ENCODE measurements around the gene RPL22. TPM values are rescaled to one million over a fixed set of nuclear protein-coding genes. Genes with fewer than 3 reads are reported as not detected.

Gene RPL22
- total RNA-seq, 1 donor from 2014 or later, result 463 TPM

GRCh38 chr1:6167391-6168303, 31.7 kb downstream of the RPL22 start:
- intact Hi-C loops (cut with micrococcal nuclease), result no loop called here
- peaks cover 2% of the 10 kb centered on the region for H3K27me3 Mint-ChIP-seq
- H3K9me3 Mint-ChIP-seq, result no peaks in the 10 kb centered on the region
- DNase-seq, result no peak
- no peak overlapping the region for H3K27ac Mint-ChIP-seq
- no peaks in the 10 kb centered on the region for H3K4me1 Mint-ChIP-seq
- no peak overlapping the region for H3K4me3 Mint-ChIP-seq
- H3K36me3 Mint-ChIP-seq (ENCODE audit: low read depth), result no peaks in the 10 kb centered on the region

GRCh38 chr1:6166655-6167390, 32.6 kb downstream of the RPL22 start:
- H3K36me3 Mint-ChIP-seq (ENCODE audit: low read depth), result no peaks in the 10 kb centered on the region
- no peak overlapping the region for H3K27ac Mint-ChIP-seq
- H3K4me1 Mint-ChIP-seq, result no peaks in the 10 kb centered on the region
- no peak overlapping the region for H3K4me3 Mint-ChIP-seq
- DNase-seq, result no peak
- intact Hi-C loops (cut with micrococcal nuclease), result no loop called here
- peaks cover 2% of the 10 kb centered on the region for H3K27me3 Mint-ChIP-seq
- no peaks in the 10 kb centered on the region for H3K9me3 Mint-ChIP-seq

- intact Hi-C loops (cut with micrococcal nuclease), result no loop called here
- no peaks in the 10 kb centered on the region for H3K36me3 Mint-ChIP-seq (ENCODE audit: low read depth)
- H3K4me3 Mint-ChIP-seq, result no peak overlapping the region
- no peak for DNase-seq
- no peak overlapping the region for H3K27ac Mint-ChIP-seq
- H3K27me3 Mint-ChIP-seq, result peaks cover 4% of the 10 kb centered on the region
- no peaks in the 10 kb centered on the region for H3K9me3 Mint-ChIP-seq
- no peaks in the 10 kb centered on the region for H3K4me1 Mint-ChIP-seq
Observed at GRCh38 chr1:6166221-6166620, 33.2 kb downstream of the RPL22 start.

- Mint-ChIP-seq H3K9me3 (no peaks in the 10 kb centered on the region), H3K4me3 (no peak overlapping the region), H3K27ac (no peak overlapping the region), H3K4me1 (no peaks in the 10 kb centered on the region), H3K36me3 (ENCODE audit: low read depth) (no peaks in the 10 kb centered on the region), H3K27me3 (peaks cover 7% of the 10 kb centered on the region)
- intact Hi-C loops (cut with micrococcal nuclease), result no loop called here
- DNase-seq, result no peak
Observed at GRCh38 chr1:6165441-6165985, 33.9 kb downstream of the RPL22 start.

GRCh38 chr1:6165027-6165426, 34.4 kb downstream of the RPL22 start:
- Mint-ChIP-seq H3K27me3 (peaks cover 7% of the 10 kb centered on the region), H3K9me3 (no peaks in the 10 kb centered on the region), H3K4me1 (no peaks in the 10 kb centered on the region), H3K27ac (no peak overlapping the region), H3K36me3 (ENCODE audit: low read depth) (no peaks in the 10 kb centered on the region), H3K4me3 (no peak overlapping the region)
- DNase-seq, result no peak
- intact Hi-C loops (cut with micrococcal nuclease), result no loop called here

GRCh38 chr1:6163973-6164617, 35.3 kb downstream of the RPL22 start:
- Mint-ChIP-seq H3K27ac (no peak overlapping the region), H3K27me3 (peaks cover 7% of the 10 kb centered on the region), H3K4me3 (no peak overlapping the region), H3K9me3 (no peaks in the 10 kb centered on the region), H3K4me1 (no peaks in the 10 kb centered on the region), H3K36me3 (ENCODE audit: low read depth) (no peaks in the 10 kb centered on the region)
- intact Hi-C loops (cut with micrococcal nuclease), result no loop called here
- DNase-seq, result no peak

GRCh38 chr1:6163191-6163972, 36.0 kb downstream of the RPL22 start:
- DNase-seq, result no peak
- Mint-ChIP-seq H3K27me3 (peaks cover 7% of the 10 kb centered on the region), H3K27ac (no peak overlapping the region), H3K4me1 (no peaks in the 10 kb centered on the region), H3K9me3 (no peaks in the 10 kb centered on the region), H3K36me3 (ENCODE audit: low read depth) (no peaks in the 10 kb centered on the region), H3K4me3 (no peak overlapping the region)
- intact Hi-C loops (cut with micrococcal nuclease), result no loop called here

- no peak overlapping the region for H3K27ac Mint-ChIP-seq
- no peak for DNase-seq
- H3K4me1 Mint-ChIP-seq, result peaks cover 3% of the 10 kb centered on the region
- H3K9me3 Mint-ChIP-seq, result no peaks in the 10 kb centered on the region
- intact Hi-C loops (cut with micrococcal nuclease), result no loop called here
- H3K36me3 Mint-ChIP-seq (ENCODE audit: low read depth), result no peaks in the 10 kb centered on the region
- peaks cover 7% of the 10 kb centered on the region for H3K27me3 Mint-ChIP-seq
- no peak overlapping the region for H3K4me3 Mint-ChIP-seq
Observed at GRCh38 chr1:6162773-6163172, 36.6 kb downstream of the RPL22 start.

- Mint-ChIP-seq H3K9me3 (no peaks in the 10 kb centered on the region), H3K27ac (no peak overlapping the region), H3K4me1 (peaks cover 7% of the 10 kb centered on the region), H3K4me3 (no peak overlapping the region), H3K27me3 (peaks cover 5% of the 10 kb centered on the region), H3K36me3 (ENCODE audit: low read depth) (no peaks in the 10 kb centered on the region)
- intact Hi-C loops (cut with micrococcal nuclease), result no loop called here
- no peak for DNase-seq
Observed at GRCh38 chr1:6162341-6162740, 37.1 kb downstream of the RPL22 start.

- Mint-ChIP-seq H3K9me3 (no peaks in the 10 kb centered on the region), H3K4me1 (peaks cover 11% of the 10 kb centered on the region), H3K27me3 (peaks cover 5% of the 10 kb centered on the region), H3K36me3 (ENCODE audit: low read depth) (no peaks in the 10 kb centered on the region), H3K27ac (no peak overlapping the region), H3K4me3 (no peak overlapping the region)
- no peak for DNase-seq
- intact Hi-C loops (cut with micrococcal nuclease), result no loop called here
Observed at GRCh38 chr1:6158181-6158580, 41.2 kb downstream of the RPL22 start.

GRCh38 chr1:6157528-6158174, 41.7 kb downstream of the RPL22 start:
- peaks cover 5% of the 10 kb centered on the region for H3K27me3 Mint-ChIP-seq
- intact Hi-C loops (cut with micrococcal nuclease), result no loop called here
- no peak for DNase-seq

GRCh38 chr1:6157132-6157527, 42.3 kb downstream of the RPL22 start:
- H3K9me3 Mint-ChIP-seq, result no peaks in the 10 kb centered on the region
- no peak overlapping the region for H3K4me3 Mint-ChIP-seq

More at GRCh38 chr1:6157528-6158174, 41.7 kb downstream of the RPL22 start:
- H3K36me3 Mint-ChIP-seq (ENCODE audit: low read depth), result no peaks in the 10 kb centered on the region
- peaks cover 11% of the 10 kb centered on the region for H3K4me1 Mint-ChIP-seq
- H3K4me3 Mint-ChIP-seq, result no peak overlapping the region
- H3K27ac Mint-ChIP-seq, result peak overlapping the region; percentile 21
- H3K9me3 Mint-ChIP-seq, result no peaks in the 10 kb centered on the region

More at GRCh38 chr1:6157132-6157527, 42.3 kb downstream of the RPL22 start:
- Mint-ChIP-seq H3K4me1 (peaks cover 11% of the 10 kb centered on the region), H3K27me3 (peaks cover 5% of the 10 kb centered on the region), H3K36me3 (ENCODE audit: low read depth) (no peaks in the 10 kb centered on the region), H3K27ac (no peak overlapping the region)
- intact Hi-C loops (cut with micrococcal nuclease), result no loop called here
- no peak for DNase-seq
